HG02884 (cell line): ENCODE data around the gene ZNF334.

Experiments
- ATAC-seq: cut with Tn5 transposase; IDR thresholded peaks from one replicate; pipeline ENCODE4 v1.9.1; 2021; ENCODE audit warnings: mild to moderate bottlenecking, moderate library complexity; ENCODE audit not compliant: unreplicated experiment

Gene ZNF334

GRCh38 chr20:46491354-46491753, 22.0 kb downstream of the ZNF334 start:
- ATAC-seq = no peak

GRCh38 chr20:46488451-46488850, 24.9 kb downstream of the ZNF334 start:
- ATAC-seq = no peak

DNA sequence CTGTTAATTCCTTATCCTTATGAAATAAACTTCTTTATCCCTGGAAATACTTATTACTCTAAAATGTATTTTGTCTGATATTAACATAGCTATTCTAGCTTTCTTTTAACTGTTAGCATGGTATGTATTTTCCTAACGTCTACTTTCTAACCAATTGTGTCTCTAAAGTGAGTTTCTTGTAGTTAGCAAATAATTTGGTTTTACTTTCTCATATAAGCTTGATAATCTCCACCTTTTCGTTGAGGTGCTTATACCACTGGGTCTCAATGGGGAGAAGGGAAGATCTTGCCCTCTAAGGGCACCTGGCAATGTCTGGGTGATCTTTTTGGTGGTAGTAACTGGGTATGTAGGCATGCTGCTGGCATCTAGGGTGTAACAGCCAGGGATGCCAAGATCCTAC, 25.7 kb downstream of the ZNF334 start:
- ATAC-seq = no peak

DNA sequence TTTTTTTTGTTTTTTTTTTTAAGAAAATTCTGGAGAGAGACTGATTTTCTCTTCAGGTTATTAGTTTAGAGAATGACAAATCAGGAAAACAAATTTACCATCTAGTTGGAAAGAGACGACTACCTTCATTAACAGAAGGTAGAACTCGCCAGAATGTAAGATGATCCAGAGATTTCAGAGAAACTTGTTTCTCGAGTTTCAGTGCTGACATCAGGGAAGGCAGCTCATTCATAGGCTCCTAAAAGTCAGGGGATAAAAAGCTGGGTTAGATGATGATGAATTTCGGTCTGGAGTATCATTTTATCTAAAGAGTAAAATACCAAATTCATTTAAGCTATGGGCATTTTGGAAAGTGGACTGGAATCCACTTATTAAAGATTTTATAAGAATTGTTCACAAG, 27.9 kb downstream of the ZNF334 start:
- no peak for ATAC-seq

- ATAC-seq = no peak
Observed at GRCh38 chr20:46484954-46485353, 28.4 kb downstream of the ZNF334 start.

DNA sequence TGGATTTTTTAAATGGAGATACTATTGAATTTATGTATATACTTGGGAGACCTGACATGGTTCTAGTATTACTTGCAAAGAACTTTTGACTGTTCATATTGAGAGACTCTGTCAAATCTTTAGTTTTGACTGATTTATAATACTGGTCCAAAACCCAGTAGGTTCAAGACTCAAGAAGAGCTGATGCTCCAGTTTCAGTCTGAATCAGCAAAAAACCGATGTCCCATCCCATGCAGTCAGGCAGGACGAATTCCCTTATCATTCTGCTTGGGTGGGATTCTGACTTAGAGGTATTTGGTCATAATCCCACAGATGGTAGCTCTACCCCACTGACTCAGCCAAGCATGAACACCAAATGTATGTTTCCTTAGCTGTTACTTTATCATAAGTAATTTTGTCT, 29.5 kb downstream of the ZNF334 start:
- ATAC-seq = no peak

GRCh38 chr20:46482864-46483263, 30.5 kb downstream of the ZNF334 start:
- no peak for ATAC-seq

GRCh38 chr20:46477640-46478039, 35.7 kb downstream of the ZNF334 start:
- ATAC-seq = no peak

DNA sequence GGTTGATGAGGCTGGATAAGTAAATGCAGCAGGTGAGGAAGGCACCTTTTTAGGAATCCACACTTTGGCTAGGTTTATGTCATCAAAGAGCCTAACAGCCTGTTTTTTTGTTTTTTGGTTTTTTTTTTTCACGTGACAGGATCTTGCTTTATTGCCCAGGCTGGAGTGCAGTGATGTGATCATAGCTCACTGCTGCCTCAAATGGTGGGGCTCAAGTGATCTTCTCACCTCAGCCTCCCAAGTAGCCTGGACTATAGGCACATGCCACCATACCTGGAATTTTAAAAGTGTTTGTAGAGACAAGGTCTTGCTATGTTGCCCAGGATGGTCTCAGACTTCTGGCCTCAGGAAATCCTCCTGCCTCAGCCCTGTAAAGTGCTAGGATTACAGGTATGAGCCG, 36.1 kb downstream of the ZNF334 start:
- no peak for ATAC-seq

DNA sequence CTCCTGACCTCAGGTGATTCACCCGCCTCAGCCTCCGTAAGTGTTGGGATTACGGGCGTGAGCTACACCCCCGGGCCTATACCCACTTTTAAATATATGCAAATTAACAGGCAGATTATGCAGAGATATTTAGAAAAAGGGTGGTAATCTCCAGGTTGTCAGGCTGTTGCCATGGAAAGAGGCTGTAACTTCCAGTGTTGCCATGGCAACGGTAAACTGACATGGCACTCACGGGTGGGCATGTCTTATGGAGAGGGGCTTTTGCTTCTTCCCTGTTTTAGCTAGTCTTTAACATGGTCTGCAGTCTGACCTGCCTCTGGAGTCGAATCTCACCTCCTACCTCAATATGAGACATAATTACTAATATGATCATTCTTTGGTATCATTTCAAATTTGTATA, 44.9 kb downstream of the ZNF334 start:
- no peak for ATAC-seq

DNA sequence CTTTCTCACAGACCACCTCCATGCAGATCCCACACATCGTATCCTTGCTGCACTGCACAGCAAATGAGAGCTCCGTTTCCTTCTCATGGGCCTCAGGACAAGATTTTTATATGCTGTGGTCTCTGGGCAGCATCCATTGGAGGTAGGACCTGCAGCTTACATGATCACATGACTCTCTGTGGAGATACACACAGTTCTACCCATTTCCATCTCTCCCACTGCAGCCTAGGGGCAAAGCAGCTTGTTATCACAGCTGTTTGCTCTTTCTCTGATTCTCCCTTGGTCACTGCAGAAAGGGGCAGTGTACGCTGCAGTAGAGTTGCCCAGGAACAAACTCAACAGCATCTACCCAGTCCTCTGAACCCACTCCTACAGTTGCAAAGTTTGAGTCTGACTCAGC, 48.9 kb downstream of the ZNF334 start:
- no peak for ATAC-seq

GRCh38 chr20:46463852-46464251, 49.5 kb downstream of the ZNF334 start:
- no peak for ATAC-seq

GRCh38 chr20:46461808-46462207, 51.6 kb downstream of the ZNF334 start:
- ATAC-seq = no peak

DNA sequence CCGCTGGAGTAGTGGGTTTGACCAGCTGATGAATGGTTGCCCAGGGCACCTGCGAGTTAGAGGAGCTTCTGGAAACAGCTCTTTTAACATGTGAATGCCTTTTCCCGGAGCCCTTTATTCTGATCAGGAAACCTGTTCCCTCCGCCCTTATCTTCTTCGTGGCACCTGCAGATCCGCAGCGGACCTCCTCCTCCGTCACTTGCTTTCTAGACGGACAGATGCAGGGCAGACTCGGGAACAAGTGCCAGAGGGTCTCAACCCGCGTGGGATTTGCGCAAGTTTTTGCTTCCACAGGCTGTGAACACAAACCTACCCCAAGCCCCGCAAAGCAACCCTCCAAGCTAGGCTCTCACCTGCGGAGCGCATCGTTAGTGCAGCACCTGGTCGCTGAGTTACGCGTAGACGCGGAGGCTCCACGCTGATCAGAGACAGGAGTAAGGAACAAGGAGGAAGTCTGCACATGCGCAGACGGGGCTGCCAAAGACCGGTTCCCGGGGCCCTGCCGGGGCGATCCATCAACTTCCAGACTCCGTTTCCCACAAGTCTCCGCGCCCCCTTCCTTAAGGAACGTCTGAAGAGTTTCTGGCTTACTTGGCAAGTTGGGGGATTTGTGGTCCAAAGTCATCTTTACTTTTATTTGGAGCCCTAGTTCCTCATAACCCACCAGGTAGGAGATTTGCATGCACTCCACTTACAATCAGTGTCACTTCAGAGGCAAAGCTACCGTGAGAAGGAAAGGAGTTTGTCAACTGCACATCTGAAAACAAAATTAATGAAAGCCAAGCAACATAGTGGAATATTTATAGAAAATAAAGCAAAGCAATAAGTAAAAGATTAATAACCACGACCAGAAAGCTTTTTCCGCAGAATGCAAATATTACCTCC, 54.3 kb downstream of the ZNF334 start:
- no peak for ATAC-seq

DNA sequence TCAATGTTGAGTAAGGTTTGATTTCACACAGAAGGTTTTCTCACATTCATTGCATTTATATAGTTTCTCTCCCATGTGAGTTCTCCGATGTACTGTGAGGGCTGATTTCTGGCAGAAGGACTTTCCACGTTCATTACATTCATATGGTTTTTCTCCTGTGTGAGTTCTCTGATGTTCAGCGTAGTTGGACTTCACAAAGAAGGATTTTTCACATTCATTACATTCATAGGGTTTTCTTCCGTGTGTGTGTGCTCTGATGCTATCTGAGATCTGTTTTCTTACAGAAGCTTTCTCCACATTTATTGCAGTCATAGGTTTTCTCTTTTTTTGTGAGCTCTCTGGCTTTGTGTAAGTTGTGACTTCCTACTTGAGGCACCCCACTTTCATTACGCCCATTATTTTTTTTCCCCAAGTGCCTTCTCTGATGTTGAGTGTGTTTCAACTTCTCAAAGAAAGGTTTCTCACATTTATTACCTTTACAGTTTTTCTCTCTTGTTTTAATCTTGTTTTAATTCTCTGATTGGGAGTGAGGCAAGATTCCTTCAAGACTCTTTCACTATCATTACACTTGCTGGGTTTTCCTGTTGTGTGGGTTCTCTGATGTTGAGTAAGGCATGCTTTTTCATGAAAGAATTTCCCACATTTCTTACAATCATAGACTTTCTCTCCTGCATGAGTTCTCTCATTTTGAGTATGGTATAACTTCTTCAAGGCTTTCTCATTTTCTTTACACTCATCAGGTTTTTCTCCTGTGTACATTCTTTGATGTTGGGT, 56.9 kb downstream of the ZNF334 start:
- ATAC-seq = no peak

DNA sequence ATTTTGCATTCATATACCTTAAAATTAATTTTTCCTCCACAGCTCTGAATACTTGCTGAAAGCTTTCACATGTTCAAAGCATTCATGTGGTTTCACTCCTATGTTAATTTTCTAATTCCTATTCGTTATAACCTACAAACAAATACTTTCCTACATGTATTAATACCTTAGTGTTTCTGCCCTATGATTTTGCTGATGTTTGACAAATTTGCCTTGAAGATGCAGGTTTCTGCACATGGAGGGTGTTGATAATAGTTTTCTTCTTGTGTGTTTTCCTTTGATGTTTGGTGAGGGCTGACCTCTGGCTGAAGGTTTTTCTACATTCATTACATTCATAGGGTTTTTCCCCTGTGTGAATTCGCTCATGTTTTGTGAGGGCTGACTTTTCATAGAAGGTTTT, 57.6 kb downstream of the ZNF334 start:
- ATAC-seq = no peak
